Hindlimb muscle (tissue), 1 donor: ENCODE measurements around the gene RCAN3. TPM values are rescaled to one million over a fixed set of nuclear protein-coding genes. Genes with fewer than 3 reads are reported as not detected.

ENCODE experiments used
- DNase-seq: peaks from one replicate; pipeline ENCODE4 v3.0.0-alpha.2; 2013
- polyA plus RNA-seq: library from polyadenylated mRNA; unstranded; fragments of 120-200 nt; gene quantifications from one replicate; pipeline ENCODE4 v1.2.1, GENCODE V29; 2013; ENCODE audit not compliant: insufficient read length

RCAN3 gene
- polyA plus RNA-seq, 1 donor = 1.5 TPM

- DNase-seq = no peak
These were observed 81.6 kb downstream of the RCAN3 start for GRCh38 chr1:24584171-24584647.

GRCh38 chr1:24586119-24586518 is 83.5 kb downstream of the RCAN3 start:
- no peak for DNase-seq

- DNase-seq = peak; percentile 20
These were observed 84.6 kb downstream of the RCAN3 start for GRCh38 chr1:24586970-24587820.

GRCh38 chr1:24588573-24588972 is 85.9 kb downstream of the RCAN3 start:
- no peak for DNase-seq

GRCh38 chr1:24589200-24589599 is 86.6 kb downstream of the RCAN3 start:
- no peak for DNase-seq

Other genes starting within 250 kb of the RCAN3 start
- gene GRHL3, start 183.5 kb upstream of the RCAN3 start, polyA plus RNA-seq = 0.68 TPM
- 2.0 TPM for gene STPG1, start 89.1 kb upstream of the RCAN3 start, polyA plus RNA-seq
- gene NIPAL3, start 87.0 kb upstream of the RCAN3 start, polyA plus RNA-seq = 4.5 TPM
- gene NCMAP, start 53.3 kb downstream of the RCAN3 start, polyA plus RNA-seq = 0.06 TPM
- 88.8 TPM for gene SRRM1, start 140.5 kb downstream of the RCAN3 start, polyA plus RNA-seq
- 119 TPM for gene CLIC4, start 242.6 kb downstream of the RCAN3 start, polyA plus RNA-seq